Bronchial epithelial cell (primary cell): ENCODE data around the gene RFWD3. TPM values are rescaled to one million over a fixed set of nuclear protein-coding genes. Genes with fewer than 3 reads are reported as not detected.

Experiments used
- DNase-seq: peaks from one replicate; pipeline ENCODE4 v3.0.0-alpha.2; 2010; ENCODE audit warnings: low read depth
- FAIRE-seq: peaks from 2 replicates; lab custom pipeline; 2011; peaks lifted over from hg19 to GRCh38; lab: Jason Lieb, UNC
- H3K27me3 ChIP-seq: 2 replicates; pipeline ENCODE4 v1.5.1; 2011; ENCODE audit warnings: low read length; ENCODE audit not compliant: control insufficient read depth, insufficient read depth
- H3K36me3 ChIP-seq: 2 replicates; pipeline ENCODE4 v1.5.1; 2011; ENCODE audit warnings: low read length; ENCODE audit not compliant: control insufficient read depth, insufficient read depth
- H3K4me3 ChIP-seq: 2 replicates; pipeline ENCODE4 v1.5.1; 2011; ENCODE audit warnings: mild to moderate bottlenecking, low read depth, low read length, control low read depth
- CTCF ChIP-seq: IDR thresholded peaks from 2 replicates; pipeline ENCODE4 v1.5.1; 2011; ENCODE audit warnings: mild to moderate bottlenecking, moderate library complexity, low read length, control low read depth, inconsistent platforms; ENCODE audit not compliant: insufficient read depth, severe bottlenecking
- total RNA-seq: library from RNA; depleted of rRNA; stranded (reverse); fragments of >200 nt; gene quantifications from 2 replicates; pipeline ENCODE4 v1.2.1, GENCODE V29; 2014

RFWD3 gene
- total RNA-seq, 1 donor from 2014 or later: 11.6 TPM

- peak; percentile 79 for DNase-seq
- no peak for FAIRE-seq
These were observed 60.0 kb downstream of the RFWD3 start, which contains the start of gene GLG1 for GRCh38 chr16:74606521-74607309. Gene GLG1 (minus strand): TSS chr16:74607114. CDS start chr16:74607094, 20 bp downstream.

GRCh38 chr16:74605746-74606520, 60.7 kb downstream of the RFWD3 start:
- no peak for FAIRE-seq
- H3K4me3 ChIP-seq: peak overlapping the region; percentile 93
- DNase-seq: no peak
- H3K36me3 ChIP-seq: no peaks in the 10 kb centered on the region
- no peak for TF ChIP-seq CTCF
- H3K27me3 ChIP-seq: no peaks in the 10 kb centered on the region

More at GRCh38 chr16:74606521-74607309, 60.0 kb downstream of the RFWD3 start, which contains the start of gene GLG1:
- Histone ChIP-seq H3K27me3 (no peaks in the 10 kb centered on the region), H3K4me3 (peak within 1 kb of the TSS; percentile 93), H3K36me3 (no peaks in the 10 kb centered on the region)
- no peak for TF ChIP-seq CTCF

GRCh38 chr16:74605332-74605731, 61.3 kb downstream of the RFWD3 start:
- H3K4me3 ChIP-seq: peak overlapping the region; percentile 93
- no peaks in the 10 kb centered on the region for H3K27me3 ChIP-seq
- no peak for DNase-seq
- no peak for TF ChIP-seq CTCF
- H3K36me3 ChIP-seq: no peaks in the 10 kb centered on the region
- no peak for FAIRE-seq

GRCh38 chr16:74603848-74604247, 62.8 kb downstream of the RFWD3 start:
- H3K36me3 ChIP-seq: no peaks in the 10 kb centered on the region
- peak; percentile 52 for DNase-seq
- no peak overlapping the region for H3K4me3 ChIP-seq
- no peak for TF ChIP-seq CTCF
- H3K27me3 ChIP-seq: no peaks in the 10 kb centered on the region
- FAIRE-seq: no peak

- no peak for TF ChIP-seq CTCF
- FAIRE-seq (no peak), DNase-seq (peak; percentile 55)
- H3K36me3 ChIP-seq: peaks cover 2% of the 10 kb centered on the region
- H3K27me3 ChIP-seq: no peaks in the 10 kb centered on the region
- no peak overlapping the region for H3K4me3 ChIP-seq
These were observed 65.4 kb downstream of the RFWD3 start for GRCh38 chr16:74601126-74601871.
